Caco-2 (cell line): ENCODE results near the gene RFX2. TPM values are rescaled to one million over a fixed set of nuclear protein-coding genes. Genes with fewer than 3 reads are reported as not detected.

Experiments
- BruUV-seq: library from RNA; stranded (reverse); fragments of 400-500 nt; replicated peaks from 2 replicates; lab custom pipeline; 2021; lab: Mats Ljungman, UMichigan
- CTCF ChIA-PET: fragments of 300-600 bp; sonication (Branson Sonifier 250); formaldehyde crosslinking; loops from one replicate; lab custom pipeline; 2022; ENCODE audit warnings: antibody characterized with exemption; lab: Charles Lee
- POLR2A ChIA-PET: fragments of 300-600 bp; sonication (Branson Sonifier 250); formaldehyde crosslinking; loops from one replicate; lab custom pipeline; 2022; ENCODE audit warnings: antibody characterized with exemption; lab: Charles Lee
- DNase-seq, 2 experiments: peaks; one replicate each; pipeline versions ENCODE4 v3.0.0 to v3.0.0-alpha.2; 2020 to 2022
- H3K27me3 ChIP-seq: replicated peaks from 2 replicates; pipeline ENCODE4 v1.6.0; 2011; ENCODE audit warnings: low read length; ENCODE audit not compliant: control insufficient read depth, insufficient read depth
- H3K36me3 ChIP-seq: 2 replicates; pipeline ENCODE4 v1.5.1; 2011; ENCODE audit warnings: low read length; ENCODE audit not compliant: control insufficient read depth, insufficient read depth
- H3K4me1 ChIP-seq: fragments of 250-450 bp; sonication (Bioruptor Pico); 2 replicates; pipeline ENCODE4 v1.5.1; 2020; ENCODE audit warnings: mild to moderate bottlenecking
- H3K4me3 ChIP-seq: 2 replicates; pipeline ENCODE4 v1.5.1; 2011; ENCODE audit warnings: low read depth, mild to moderate bottlenecking, control low read depth, low read length
- H3K9me3 ChIP-seq: fragments of 250-450 bp; sonication (Bioruptor Pico); 2 replicates; pipeline ENCODE4 v1.5.1; 2020; ENCODE audit warnings: mild to moderate bottlenecking, moderate library complexity
- H3K27ac Mint-ChIP-seq: one replicate; pipeline ENCODE4 v1.8.0; 2022; ENCODE audit warnings: mixed read lengths; ENCODE audit not compliant: unreplicated experiment
- H3K27me3 Mint-ChIP-seq: one replicate; pipeline ENCODE4 v1.8.0; 2022; ENCODE audit warnings: mixed read lengths; ENCODE audit not compliant: insufficient read depth, unreplicated experiment
- H3K36me3 Mint-ChIP-seq: one replicate; pipeline ENCODE4 v1.8.0; 2022; ENCODE audit warnings: mild to moderate bottlenecking, mixed read lengths; ENCODE audit not compliant: insufficient read depth, unreplicated experiment
- H3K4me1 Mint-ChIP-seq: one replicate; pipeline ENCODE4 v1.8.0; 2022; ENCODE audit warnings: low read depth, mixed read lengths; ENCODE audit not compliant: unreplicated experiment
- H3K4me3 Mint-ChIP-seq: one replicate; pipeline ENCODE4 v1.8.0; 2022; ENCODE audit warnings: mild to moderate bottlenecking, moderate library complexity, mixed read lengths; ENCODE audit not compliant: unreplicated experiment
- H3K9me3 Mint-ChIP-seq: one replicate; pipeline ENCODE4 v1.8.0; 2022; ENCODE audit warnings: mixed read lengths; ENCODE audit not compliant: unreplicated experiment
- CTCF ChIP-seq, 2 experiments: fragments of 200-600 bp in 1 of 2; IDR thresholded peaks; 1 replicate in 1 of 2; 2 replicates in 1 of 2; pipeline versions ENCODE4 v1.5.1 to v1.8.0; 2011 to 2022; ENCODE audit warnings: antibody characterized with exemption in 1 of 2, control low read depth in 1 of 2, inconsistent platforms in 1 of 2, low read depth in 1 of 2, low read length in 1 of 2, mild to moderate bottlenecking in 1 of 2, moderate library complexity in 1 of 2; ENCODE audit not compliant: insufficient read depth in 1 of 2, severe bottlenecking in 1 of 2, unreplicated experiment in 1 of 2
- intact Hi-C: fragments of 100-400 bp; cut with micrococcal nuclease; formaldehyde crosslinking; loops from one replicate; pipeline ENCODE4 v1.10.0; 2022; ENCODE audit not compliant: unreplicated experiment
- total RNA-seq: library from RNA; stranded (reverse); gene quantifications from 2 replicates; pipeline ENCODE4 v1.2.3, GENCODE V29; 2022

RFX2 gene
- total RNA-seq, 1 experiment from 2014 or later: 9.3 TPM

GRCh38 chr19:6057651-6058517, 52.4 kb downstream of the RFX2 start:
- H3K4me3 Mint-ChIP-seq: no peak overlapping the region
- H3K36me3 Mint-ChIP-seq: no peaks in the 10 kb centered on the region
- no peak overlapping the region for H3K4me3 ChIP-seq
- H3K4me1 ChIP-seq: peaks cover 33% of the 10 kb centered on the region
- no peaks in the 10 kb centered on the region for H3K9me3 Mint-ChIP-seq
- peaks cover 9% of the 10 kb centered on the region; the same call in 1 of the 2 replicates for H3K9me3 ChIP-seq
- DNase-seq: no peak
- H3K36me3 ChIP-seq: no peaks in the 10 kb centered on the region
- no TSS peak for BruUV-seq
- H3K27me3 Mint-ChIP-seq: no peaks in the 10 kb centered on the region
- CTCF ChIA-PET: interaction anchor here (2.3 to 2.4 kb wide), 2 partner anchors 35 to 68 kb away, joined by 10 to 22 read pairs; no protein-coding TSS in a partner anchor
- no peak for TF ChIP-seq CTCF (IDR thresholded peaks at IDR 0.05; ENCODE audit: insufficient read depth in 1 of 2, low read depth in 1 of 2, low read length in 1 of 2, severe bottlenecking in 1 of 2, unreplicated experiment in 1 of 2)
- H3K4me1 Mint-ChIP-seq: peaks cover 31% of the 10 kb centered on the region
- POLR2A ChIA-PET: no interaction called here
- H3K27ac Mint-ChIP-seq: peak overlapping the region; percentile 45
- no peaks in the 10 kb centered on the region for H3K27me3 ChIP-seq
- intact Hi-C loops: loop anchor here (5.0 kb wide), 1 partner anchor 54 kb away; the partner anchor contains the start of gene RFX2

GRCh38 chr19:6056801-6057650, 53.3 kb downstream of the RFX2 start:
- no TSS peak for BruUV-seq
- Mint-ChIP-seq H3K4me1 (peaks cover 31% of the 10 kb centered on the region), H3K4me3 (no peak overlapping the region), H3K9me3 (no peaks in the 10 kb centered on the region), H3K27ac (peak overlapping the region; percentile 80), H3K36me3 (no peaks in the 10 kb centered on the region), H3K27me3 (no peaks in the 10 kb centered on the region)
- CTCF ChIA-PET: interaction anchor here (0.5 to 2.4 kb wide), 5 partner anchors 18 to 69 kb away, joined by 3 to 22 read pairs (median 3); no protein-coding TSS in a partner anchor
- POLR2A ChIA-PET: interaction anchor here (0.7 kb wide), 1 partner anchor 31 kb away, joined by 4 read pairs; no protein-coding TSS in a partner anchor
- Histone ChIP-seq H3K4me1 (peaks cover 33% of the 10 kb centered on the region), H3K27me3 (no peaks in the 10 kb centered on the region), H3K9me3 (peaks cover 9% of the 10 kb centered on the region; the same call in 1 of the 2 replicates), H3K4me3 (no peak overlapping the region), H3K36me3 (no peaks in the 10 kb centered on the region)
- intact Hi-C loops: loop anchor here (1.0 to 5.0 kb wide), 4 partner anchors 10 to 68 kb away; partner anchors contain the start of gene RFX2
- no peak for TF ChIP-seq CTCF (IDR thresholded peaks at IDR 0.05; ENCODE audit: insufficient read depth in 1 of 2, low read depth in 1 of 2, low read length in 1 of 2, severe bottlenecking in 1 of 2, unreplicated experiment in 1 of 2)
- DNase-seq: peak; percentile 42 to 48
